Neural cell (in vitro differentiated cells): Measurements from ENCODE around the gene PTEN. TPM values are rescaled to one million over a fixed set of nuclear protein-coding genes. Genes with fewer than 3 reads are reported as not detected.

Source experiments
- H2AFZ ChIP-seq: fragments of 200-600, 300-800 bp; sonication (generic), shearing (Covaris generic); 2 replicates; pipeline ENCODE4 v1.6.0; 2014; ENCODE audit warnings: low read depth, mild to moderate bottlenecking, antibody characterized with exemption, low read length, moderate library complexity
- H3F3A ChIP-seq: fragments of 200-600 bp; shearing (Covaris generic); 2 replicates; pipeline ENCODE4 v1.6.1; 2016; ENCODE audit warnings: mild to moderate bottlenecking, moderate library complexity, mixed read lengths, antibody characterized with exemption, low read length; ENCODE audit not compliant: insufficient read depth, poor library complexity, severe bottlenecking
- H3K27ac ChIP-seq: fragments of 200-600, 300-800 bp; sonication (generic), shearing (Covaris generic); 2 replicates; pipeline ENCODE4 v1.5.1; 2014; ENCODE audit warnings: mild to moderate bottlenecking, low read length, moderate library complexity
- H3K27me3 ChIP-seq: fragments of 300-800, 200-600 bp; sonication (generic), shearing (Covaris generic); 2 replicates; pipeline ENCODE4 v1.6.0; 2014; ENCODE audit warnings: mild to moderate bottlenecking, low read depth, low read length, moderate library complexity; ENCODE audit not compliant: insufficient read depth
- H3K36me3 ChIP-seq: fragments of 300-800, 200-600 bp; sonication (generic), shearing (Covaris generic); 2 replicates; pipeline ENCODE4 v1.5.1; 2014; ENCODE audit warnings: mild to moderate bottlenecking, antibody characterized with exemption, low read length, moderate library complexity; ENCODE audit not compliant: insufficient read depth
- H3K4me2 ChIP-seq: fragments of 300-800, 200-600 bp; sonication (generic), shearing (Covaris generic); 2 replicates; pipeline ENCODE4 v1.6.0; 2014; ENCODE audit warnings: mild to moderate bottlenecking, low read length
- H3K4me3 ChIP-seq: fragments of 300-800, 200-600 bp; sonication (generic), shearing (Covaris generic); 2 replicates; pipeline ENCODE4 v1.5.1; 2014; ENCODE audit warnings: mild to moderate bottlenecking, low read length, moderate library complexity
- H3K79me2 ChIP-seq: fragments of 200-600 bp; shearing (Covaris generic); replicated peaks from 2 replicates; pipeline ENCODE4 v1.6.0; 2014; ENCODE audit warnings: mild to moderate bottlenecking, low read length, moderate library complexity; ENCODE audit not compliant: insufficient read depth
- H3K9ac ChIP-seq: fragments of 300-800, 200-600 bp; sonication (generic), shearing (Covaris generic); 2 replicates; pipeline ENCODE4 v1.6.1; 2016; ENCODE audit warnings: mild to moderate bottlenecking, low read length, mixed read lengths
- H3K9me2 ChIP-seq: fragments of 200-600 bp; shearing (Covaris generic); 2 replicates; pipeline ENCODE4 v1.6.1; 2016; ENCODE audit warnings: mild to moderate bottlenecking, low read length, mixed read lengths; ENCODE audit not compliant: insufficient read depth
- H3K9me3 ChIP-seq: fragments of 200-600, 300-800 bp; sonication (generic), shearing (Covaris generic); 2 replicates; pipeline ENCODE4 v1.6.1; 2016; ENCODE audit warnings: mild to moderate bottlenecking, mixed run types, low read length, moderate library complexity, mixed read lengths
- H4K20me1 ChIP-seq: fragments of 200-600 bp; shearing (Covaris generic); 2 replicates; pipeline ENCODE4 v1.6.1; 2016; ENCODE audit warnings: mild to moderate bottlenecking, mixed run types; ENCODE audit not compliant: insufficient read depth
- CTCF ChIP-seq: fragments of 450-650 bp; IDR thresholded peaks from 2 replicates; pipeline ENCODE4 v1.5.1; 2014; ENCODE audit warnings: antibody characterized with exemption, mild to moderate bottlenecking, moderate library complexity; ENCODE audit not compliant: poor library complexity, severe bottlenecking
- EP300 ChIP-seq: fragments of 450-650 bp; conservative IDR thresholded peaks from 2 replicates; pipeline ENCODE4 v1.6.1; 2014; ENCODE audit warnings: antibody characterized with exemption, mild to moderate bottlenecking, moderate library complexity; ENCODE audit not compliant: poor library complexity, severe bottlenecking
- EZH2 ChIP-seq: fragments of 200-600, 300-800 bp; shearing (Covaris generic), sonication (generic); IDR thresholded peaks from 2 replicates; pipeline ENCODE4 v1.6.1; 2014; ENCODE audit warnings: antibody characterized with exemption, low read length, borderline replicate concordance, mild to moderate bottlenecking; ENCODE audit not compliant: insufficient read depth, poor library complexity, severe bottlenecking
- MXI1 ChIP-seq: fragments of 450-650 bp; conservative IDR thresholded peaks from 2 replicates; pipeline ENCODE4 v1.6.1; 2014; ENCODE audit warnings: antibody characterized with exemption, mild to moderate bottlenecking; ENCODE audit not compliant: poor library complexity, severe bottlenecking
- POLR2AphosphoS5 ChIP-seq: IDR thresholded peaks from 2 replicates; pipeline ENCODE4 v1.6.1; 2012
- RAD21 ChIP-seq: fragments of 450-650 bp; conservative IDR thresholded peaks from 2 replicates; pipeline ENCODE4 v1.6.1; 2014; ENCODE audit warnings: antibody characterized with exemption, mild to moderate bottlenecking, moderate library complexity
- REST ChIP-seq: IDR thresholded peaks from 2 replicates; pipeline ENCODE4 v1.6.1; 2012; ENCODE audit warnings: borderline replicate concordance
- SMC3 ChIP-seq: fragments of 450-650 bp; conservative IDR thresholded peaks from 2 replicates; pipeline ENCODE4 v1.6.1; 2014; ENCODE audit warnings: antibody characterized with exemption, mild to moderate bottlenecking, moderate library complexity; ENCODE audit not compliant: poor library complexity
- TAF1 ChIP-seq: IDR thresholded peaks from 2 replicates; pipeline ENCODE4 v1.6.1; 2012; ENCODE audit warnings: low read depth
- polyA plus RNA-seq: library from polyadenylated mRNA; depleted of rRNA; stranded (reverse); fragments of >200 nt; gene quantifications from 2 replicates; pipeline ENCODE4 v1.2.3, GENCODE V29; 2014

The PTEN gene
- polyA plus RNA-seq, 1 donor from 2014 or later, result 47.3 TPM

- Histone ChIP-seq H3K4me3 (no peak overlapping the region), H3K4me2 (no peak overlapping the region), H2AFZ (no peak overlapping the region), H3F3A (no peaks in the 10 kb centered on the region), H3K9me3 (no peaks in the 10 kb centered on the region), H3K27me3 (no peaks in the 10 kb centered on the region), H3K9me2 (no peaks in the 10 kb centered on the region), H3K27ac (no peak overlapping the region), H4K20me1 (no peaks in the 10 kb centered on the region), H3K9ac (no peak overlapping the region), H3K36me3 (no peaks in the 10 kb centered on the region), H3K79me2 (no peaks in the 10 kb centered on the region)
- TF ChIP-seq EP300 (no peak), TAF1 (no peak), RAD21 (no peak), REST (no peak), CTCF (no peak), POLR2AphosphoS5 (no peak), EZH2 (no peak), SMC3 (no peak), MXI1 (no peak)
Measured at GRCh38 chr10:87942884-87943527, 79.6 kb downstream of the PTEN start.

GRCh38 chr10:87945984-87946383, 82.6 kb downstream of the PTEN start:
- H3F3A ChIP-seq, result no peaks in the 10 kb centered on the region
- TF ChIP-seq POLR2AphosphoS5, result no peak
- no peak for TF ChIP-seq EP300
- TF ChIP-seq EZH2, result no peak
- no peak for TF ChIP-seq CTCF
- no peak for TF ChIP-seq SMC3
- no peak for TF ChIP-seq RAD21
- TF ChIP-seq TAF1, result no peak
- TF ChIP-seq REST, result no peak
- TF ChIP-seq MXI1, result no peak
- no peaks in the 10 kb centered on the region for H3K27me3 ChIP-seq
- no peak overlapping the region for H2AFZ ChIP-seq
- H3K9me3 ChIP-seq, result no peaks in the 10 kb centered on the region
- H3K9ac ChIP-seq, result no peak overlapping the region
- H3K36me3 ChIP-seq, result no peaks in the 10 kb centered on the region
- no peak overlapping the region for H3K4me2 ChIP-seq
- H3K79me2 ChIP-seq, result no peaks in the 10 kb centered on the region
- no peaks in the 10 kb centered on the region for H3K9me2 ChIP-seq
- no peak overlapping the region for H3K4me3 ChIP-seq
- H3K27ac ChIP-seq, result no peak overlapping the region
- H4K20me1 ChIP-seq, result no peaks in the 10 kb centered on the region
